ENCODE results near the gene SLC43A2.
"Not testable (repeated sequence)": the region's sequence is repeated elsewhere in the genome, so short reads cannot be mapped to it uniquely, and the experiment has no call there.

SLC43A2 gene

GRCh38 chr17:1590029-1590746, 38.4 kb downstream of the SLC43A2 start:
- peak; percentile 89 for DNase-seq (ENCODE audit: low read depth)

GRCh38 chr17:1588821-1589585, 39.6 kb downstream of the SLC43A2 start:
- no peak for DNase-seq (ENCODE audit: low read depth)

GRCh38 chr17:1584167-1584566, 44.5 kb downstream of the SLC43A2 start:
- DNase-seq (ENCODE audit: low read depth), result no peak

DNA sequence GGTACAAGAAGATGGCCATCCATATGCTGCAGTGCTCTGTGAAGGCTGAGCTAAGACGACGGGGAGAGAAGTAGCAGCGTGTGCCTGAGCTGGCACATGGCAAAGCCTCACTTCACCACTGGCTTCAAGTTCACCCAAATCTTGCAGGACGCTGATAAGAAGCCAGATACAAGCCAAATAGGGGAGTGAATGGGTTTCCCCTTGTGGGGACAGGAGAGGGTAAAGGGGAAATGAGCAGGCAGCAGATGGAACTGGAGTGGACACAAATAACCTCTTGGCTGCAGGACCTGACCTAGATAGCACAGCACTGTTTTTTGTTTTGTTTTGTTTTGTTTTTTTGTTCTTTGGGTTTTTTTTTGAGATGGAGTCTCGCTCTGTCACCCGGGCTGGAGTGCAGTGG, 45.1 kb downstream of the SLC43A2 start:
- no peak for DNase-seq (ENCODE audit: low read depth)

DNA sequence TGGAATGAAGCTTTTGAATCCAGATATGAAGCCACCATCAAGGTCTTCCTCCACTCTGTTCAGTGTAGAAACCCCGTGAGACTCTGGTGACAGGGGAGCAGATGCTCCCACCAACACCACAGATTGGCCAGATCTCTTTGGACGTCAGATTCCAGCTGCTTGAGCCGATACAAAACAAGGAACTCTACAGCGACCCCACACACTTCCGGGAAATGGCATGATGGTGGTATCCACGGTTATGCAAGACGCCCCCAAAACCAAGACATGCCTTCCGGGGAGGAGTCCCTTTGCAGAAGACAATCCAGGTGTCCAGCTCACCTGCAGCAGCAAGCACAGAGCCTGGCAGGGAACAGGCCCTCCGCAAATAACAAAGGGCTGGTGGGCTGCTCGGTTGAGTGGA, 46.3 kb downstream of the SLC43A2 start:
- DNase-seq (ENCODE audit: low read depth), result no peak

GRCh38 chr17:1580979-1581676, 47.5 kb downstream of the SLC43A2 start:
- DNase-seq (ENCODE audit: low read depth), result no peak

GRCh38 chr17:1578029-1578428, 50.6 kb downstream of the SLC43A2 start:
- no peak for DNase-seq (ENCODE audit: low read depth)

GRCh38 chr17:1577583-1578013, 51.0 kb downstream of the SLC43A2 start:
- DNase-seq (ENCODE audit: low read depth), result no peak

DNA sequence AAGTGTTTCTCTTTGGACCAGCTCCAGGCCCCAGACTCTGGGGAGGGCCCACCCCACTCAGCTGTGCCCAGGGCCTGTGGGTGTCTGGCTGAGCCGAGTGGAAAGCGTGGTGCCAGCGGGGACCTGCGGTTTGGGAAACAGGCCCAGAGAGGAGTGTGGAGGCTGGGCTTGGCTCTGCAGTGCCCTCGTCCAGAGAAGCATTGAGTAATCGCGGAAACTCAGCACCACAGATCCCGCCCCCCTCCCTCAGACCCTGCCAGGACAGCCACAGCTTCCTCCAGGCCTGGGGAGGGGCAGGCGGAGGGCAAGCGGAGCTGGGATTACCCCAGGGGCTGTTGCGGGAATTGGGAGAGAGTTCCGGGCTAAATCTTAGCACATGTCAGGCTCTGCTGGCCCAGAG, 51.5 kb downstream of the SLC43A2 start:
- DNase-seq (ENCODE audit: low read depth), result peak; percentile 91

- DNase-seq (ENCODE audit: low read depth), result no peak
Observed at GRCh38 chr17:1576500-1576899, 52.1 kb downstream of the SLC43A2 start.

GRCh38 chr17:1574697-1575471, 53.8 kb downstream of the SLC43A2 start:
- DNase-seq (ENCODE audit: low read depth), result no peak

DNA sequence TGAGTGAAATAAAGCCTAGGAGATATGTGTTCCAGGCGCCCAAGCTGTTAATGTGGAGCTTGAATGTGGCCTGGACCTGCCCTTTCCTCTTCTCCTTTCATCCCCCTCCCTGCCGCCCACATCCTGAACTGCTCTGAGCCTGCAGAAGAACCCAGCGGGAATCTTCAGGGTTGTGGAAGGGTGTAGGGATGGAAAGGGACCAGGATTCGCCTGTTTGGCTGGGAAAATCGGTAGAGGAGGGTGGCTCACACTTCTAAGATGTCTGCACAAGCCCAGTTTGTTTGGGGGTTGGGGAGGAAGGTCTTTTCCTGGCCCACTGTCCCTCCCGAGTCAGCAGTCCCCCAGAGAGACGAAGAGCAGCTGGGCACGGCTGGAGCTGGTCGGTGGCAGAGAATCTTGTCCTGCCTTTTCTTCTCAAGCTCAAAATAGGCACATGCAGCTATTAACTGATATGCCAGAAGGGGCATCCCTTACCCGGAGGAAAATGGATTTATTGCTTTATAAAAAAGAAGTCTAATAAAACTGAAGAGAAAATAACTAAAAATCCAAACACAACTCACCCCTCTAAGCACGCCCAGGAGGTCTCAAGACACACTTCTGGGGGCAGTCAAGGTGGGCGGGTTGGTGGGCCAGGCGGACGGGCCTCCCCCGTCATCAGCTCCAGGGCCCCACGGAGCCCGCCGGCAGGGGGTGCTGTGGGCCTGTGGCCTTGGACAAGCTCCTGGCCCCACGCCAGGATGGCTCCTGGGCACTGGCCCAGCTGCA, 54.5 kb downstream of the SLC43A2 start:
- DNase-seq (ENCODE audit: low read depth), result peak; percentile 75

DNA sequence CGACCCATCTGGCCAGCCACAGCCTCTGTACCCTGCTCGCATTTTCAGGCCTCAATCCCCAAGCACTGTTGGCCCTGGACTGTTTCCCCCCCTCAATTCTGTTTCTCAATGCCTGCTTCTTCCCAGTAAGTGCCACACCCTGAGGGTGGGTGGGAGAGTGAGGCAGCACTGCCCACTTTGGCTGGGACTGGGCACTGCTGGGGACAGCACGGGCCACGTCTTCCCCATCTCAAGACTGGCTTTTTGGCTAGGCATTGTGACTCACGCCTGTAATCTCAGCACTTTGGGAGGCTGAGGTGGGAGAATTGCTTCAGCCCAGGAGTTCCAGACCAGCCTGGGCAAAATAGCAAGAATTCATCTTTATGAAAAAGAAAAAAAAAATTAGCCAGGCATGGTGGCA, 56.0 kb downstream of the SLC43A2 start:
- not testable (repeated sequence) for DNase-seq (ENCODE audit: low read depth)

DNA sequence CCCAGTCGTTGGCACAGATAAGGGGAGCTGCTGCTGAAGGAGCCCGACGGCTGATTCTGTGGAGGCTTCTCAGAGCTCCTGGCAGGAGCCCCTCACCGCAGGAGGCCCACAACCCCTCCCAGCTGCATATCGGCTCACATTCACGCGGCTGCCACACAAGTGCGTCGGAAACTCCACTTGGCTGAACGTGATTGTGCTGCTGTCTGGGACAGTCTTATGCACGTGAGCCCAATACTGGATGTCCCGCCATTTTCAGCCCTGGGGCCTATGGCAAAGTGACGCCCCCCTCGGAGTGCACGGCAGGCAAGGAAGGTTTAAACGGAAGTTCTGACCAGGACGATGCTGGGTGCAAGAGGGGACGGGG, 57.3 kb downstream of the SLC43A2 start:
- no peak for DNase-seq (ENCODE audit: low read depth)

DNA sequence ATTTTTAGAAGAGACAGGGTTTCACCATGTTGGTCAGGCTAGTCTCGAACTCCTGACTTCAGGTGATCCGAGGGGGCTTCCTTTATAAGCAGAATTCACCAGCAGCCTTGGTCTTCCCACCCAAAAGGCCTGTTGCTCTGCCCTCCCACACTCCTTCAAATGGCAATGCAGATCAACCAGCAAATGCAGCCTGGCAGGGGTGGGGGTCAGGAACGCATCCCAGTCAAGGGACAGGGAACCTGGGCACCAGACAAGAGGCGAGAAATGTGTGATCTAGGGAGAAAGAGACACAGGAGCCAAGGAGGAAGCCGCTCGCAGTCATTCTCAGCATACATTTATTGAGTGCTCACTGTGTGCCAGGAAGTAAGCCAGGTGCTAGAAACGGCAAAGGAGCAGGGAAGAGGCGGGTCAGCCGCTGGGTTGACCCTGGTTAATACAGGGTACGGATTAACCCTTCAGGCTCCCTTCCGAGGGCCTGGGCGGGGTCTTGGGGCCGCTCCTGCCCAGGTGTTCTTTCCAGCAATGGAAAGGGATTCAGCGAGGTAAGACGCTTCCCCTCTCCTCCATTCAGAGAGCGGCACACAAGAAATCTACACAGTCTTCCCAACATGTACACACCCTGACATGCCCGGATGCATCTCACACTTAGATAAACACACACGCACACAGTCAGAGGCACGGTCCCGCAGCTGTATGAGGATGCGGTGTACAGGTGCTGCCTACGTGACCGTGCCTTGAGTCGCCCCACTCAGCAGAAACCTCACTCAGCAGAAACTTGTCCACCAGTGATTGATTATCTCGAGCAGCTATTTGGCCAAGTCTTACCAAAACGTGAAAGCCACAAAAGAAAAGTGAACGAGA, 59.5 kb downstream of the SLC43A2 start:
- no peak for DNase-seq (ENCODE audit: low read depth)

- DNase-seq (ENCODE audit: low read depth), result no peak
Observed at GRCh38 chr17:1566505-1567199, 62.0 kb downstream of the SLC43A2 start.

GRCh38 chr17:1565877-1566276, 62.8 kb downstream of the SLC43A2 start:
- DNase-seq (ENCODE audit: low read depth), result no peak

- DNase-seq (ENCODE audit: low read depth), result no peak
Observed at GRCh38 chr17:1563786-1564613, 64.6 kb downstream of the SLC43A2 start.

DNA sequence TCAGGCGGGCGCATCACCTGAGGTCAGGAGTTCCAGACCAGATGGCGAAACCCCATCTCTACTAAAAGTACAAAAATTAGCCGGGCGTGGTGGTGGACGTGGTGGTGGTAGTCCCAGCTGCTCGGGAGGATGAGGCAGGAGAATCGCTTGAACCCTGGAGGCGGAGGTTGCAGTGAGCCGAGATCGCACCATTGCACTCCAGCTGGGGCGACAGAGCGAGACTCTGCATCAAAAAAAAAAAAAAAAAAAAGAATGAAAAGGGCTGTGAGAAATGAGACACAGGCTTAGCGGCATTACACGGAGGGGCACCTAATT, 65.2 kb downstream of the SLC43A2 start:
- DNase-seq (ENCODE audit: low read depth), result not testable (repeated sequence)

Measured in EH (cell line).